Ectodermal cell (in vitro differentiated cells): ENCODE data around the gene NR1H3. TPM values are rescaled to one million over a fixed set of nuclear protein-coding genes. Genes with fewer than 3 reads are reported as not detected.
"Not testable (repeated sequence)": the region's sequence is repeated elsewhere in the genome, so short reads cannot be mapped to it uniquely, and the experiment has no call there.

Source experiments
- H3K27ac ChIP-seq: 2 replicates; pipeline ENCODE4 v1.7.0; 2013; ENCODE audit warnings: mild to moderate bottlenecking, low read depth, low read length; ENCODE audit not compliant: insufficient read depth, poor library complexity, severe bottlenecking
- H3K27me3 ChIP-seq: 2 replicates; pipeline ENCODE4 v1.7.0; 2013; ENCODE audit warnings: mild to moderate bottlenecking, low read length; ENCODE audit not compliant: insufficient read depth, control insufficient read depth, poor library complexity, severe bottlenecking
- H3K36me3 ChIP-seq: one replicate; pipeline ENCODE4 v1.7.0; 2013; ENCODE audit warnings: low read length; ENCODE audit not compliant: control insufficient read depth, insufficient read depth
- H3K4me1 ChIP-seq: one replicate; pipeline ENCODE4 v1.7.0; 2013; ENCODE audit warnings: low read length; ENCODE audit not compliant: control insufficient read depth, insufficient read depth
- H3K4me3 ChIP-seq: 2 replicates; pipeline ENCODE4 v1.7.0; 2013; ENCODE audit warnings: low read depth, low read length, control low read depth; ENCODE audit not compliant: insufficient read depth
- H3K9me3 ChIP-seq: 2 replicates; pipeline ENCODE4 v1.7.0; 2013; ENCODE audit warnings: mild to moderate bottlenecking, low read length, moderate library complexity; ENCODE audit not compliant: control insufficient read depth
- WGBS, 2 experiments: methylation state at CpG; one replicate each; pipeline ENCODE4 v1.1.7; 2013; ENCODE audit warnings: missing lambda C conversion rate in 2 of 2; 5-methylcytosine and 5-hydroxymethylcytosine counted together
- polyA plus RNA-seq, 4 experiments: library from polyadenylated mRNA; stranded (reverse); fragments of 50-300 nt; gene quantifications; one replicate each; pipeline ENCODE4 v1.2.3, GENCODE V29; 2013

Gene NR1H3
- 31.3 TPM for polyA plus RNA-seq (2013, experiment 1 of 4)
- polyA plus RNA-seq (2013, experiment 2 of 4) = 29.7 TPM
- 25.6 TPM for polyA plus RNA-seq (2013, experiment 3 of 4)
- 27.7 TPM for polyA plus RNA-seq (2013, experiment 4 of 4)

GRCh38 chr11:47257517-47258316 is at the start of gene NR1H3:
Gene NR1H3 (plus strand): TSS chr11:47257996. CDS start chr11:47259217, 1,221 bp downstream.
- peak within 1 kb of the TSS; percentile 5 for H3K4me3 ChIP-seq
- peak within 1 kb of the TSS; percentile 9 for H3K27ac ChIP-seq
- no peaks in the 10 kb centered on the region for H3K27me3 ChIP-seq
- 14 to 16% methylated on average over 15 of the region's 15 CpGs for WGBS, 2 experiments
- no peaks in the 10 kb centered on the region for H3K9me3 ChIP-seq
- peaks cover 15% of the 10 kb centered on the region for H3K4me1 ChIP-seq
- no peaks in the 10 kb centered on the region for H3K36me3 ChIP-seq

- not testable (repeated sequence) for H3K36me3 ChIP-seq, H3K27ac ChIP-seq, H3K9me3 ChIP-seq, H3K4me1 ChIP-seq, H3K4me3 ChIP-seq, H3K27me3 ChIP-seq
- 93 to 95% methylated on average over 13 of the region's 13 CpGs for WGBS, 2 experiments
Observed at GRCh38 chr11:47208008-47208552, 49.7 kb upstream of the NR1H3 start.

- no peaks in the 10 kb centered on the region for H3K9me3 ChIP-seq
- no peak overlapping the region for H3K27ac ChIP-seq
- H3K4me3 ChIP-seq = no peak overlapping the region
- no peaks in the 10 kb centered on the region for H3K4me1 ChIP-seq
- H3K36me3 ChIP-seq = no peaks in the 10 kb centered on the region
- 94% methylated on average over 5 of the region's 5 CpGs for WGBS, 2 experiments
- no peaks in the 10 kb centered on the region for H3K27me3 ChIP-seq
Observed at GRCh38 chr11:47208628-47209027, 49.2 kb upstream of the NR1H3 start.

- H3K4me3 ChIP-seq = no peak overlapping the region
- 94 to 95% methylated on average over 12 of the region's 12 CpGs for WGBS, 2 experiments
Observed at GRCh38 chr11:47212938-47213337, 44.9 kb upstream of the NR1H3 start.

GRCh38 chr11:47213950-47214565 is 43.7 kb upstream of the NR1H3 start:
- 87% methylated on average over 20 of the region's 20 CpGs for WGBS, 2 experiments
- no peak overlapping the region for H3K4me3 ChIP-seq
- no peak overlapping the region for H3K27ac ChIP-seq

More at GRCh38 chr11:47212938-47213337, 44.9 kb upstream of the NR1H3 start:
- no peaks in the 10 kb centered on the region for H3K9me3 ChIP-seq
- H3K36me3 ChIP-seq = no peaks in the 10 kb centered on the region
- peaks cover 4% of the 10 kb centered on the region for H3K4me1 ChIP-seq
- H3K27ac ChIP-seq = no peak overlapping the region
- H3K27me3 ChIP-seq = no peaks in the 10 kb centered on the region

GRCh38 chr11:47215366-47215910 is 42.4 kb upstream of the NR1H3 start:
- 10 to 11% methylated on average over 15 of the region's 15 CpGs for WGBS, 2 experiments
- H3K4me1 ChIP-seq = peaks cover 4% of the 10 kb centered on the region
- H3K4me3 ChIP-seq = peak overlapping the region; percentile 72
- no peaks in the 10 kb centered on the region for H3K9me3 ChIP-seq
- H3K36me3 ChIP-seq = peaks cover 4% of the 10 kb centered on the region
- no peaks in the 10 kb centered on the region for H3K27me3 ChIP-seq
- H3K27ac ChIP-seq = peak overlapping the region; percentile 90

More at GRCh38 chr11:47213950-47214565, 43.7 kb upstream of the NR1H3 start:
- Histone ChIP-seq H3K27me3 (no peaks in the 10 kb centered on the region), H3K9me3 (no peaks in the 10 kb centered on the region), H3K36me3 (no peaks in the 10 kb centered on the region), H3K4me1 (peaks cover 4% of the 10 kb centered on the region)

GRCh38 chr11:47216121-47216798 is 41.5 kb upstream of the NR1H3 start:
- WGBS, 2 experiments = 49 to 53% methylated on average over 12 of the region's 12 CpGs
- no peak overlapping the region for H3K27ac ChIP-seq
- H3K36me3 ChIP-seq = peaks cover 4% of the 10 kb centered on the region
- H3K27me3 ChIP-seq = no peaks in the 10 kb centered on the region
- peak overlapping the region; percentile 72 for H3K4me3 ChIP-seq
- H3K9me3 ChIP-seq = no peaks in the 10 kb centered on the region
- peaks cover 4% of the 10 kb centered on the region for H3K4me1 ChIP-seq

- no peaks in the 10 kb centered on the region for H3K9me3 ChIP-seq
- no peak overlapping the region for H3K27ac ChIP-seq
- H3K4me1 ChIP-seq = peaks cover 4% of the 10 kb centered on the region
- H3K36me3 ChIP-seq = peaks cover 4% of the 10 kb centered on the region
- H3K4me3 ChIP-seq = no peak overlapping the region
- 90% methylated on average over 1 of the region's 1 CpG; no CpG with 5 or more reads in 1 of the 2 experiments for WGBS, 2 experiments
- H3K27me3 ChIP-seq = no peaks in the 10 kb centered on the region
Observed at GRCh38 chr11:47220401-47220821, 37.4 kb upstream of the NR1H3 start.

- H3K4me1 ChIP-seq = no peaks in the 10 kb centered on the region
- peaks cover 15% of the 10 kb centered on the region for H3K36me3 ChIP-seq
- 97 to 98% methylated on average over 2 of the region's 2 CpGs for WGBS, 2 experiments
- H3K27ac ChIP-seq = no peak overlapping the region
- no peak overlapping the region for H3K4me3 ChIP-seq
- H3K9me3 ChIP-seq = no peaks in the 10 kb centered on the region
- H3K27me3 ChIP-seq = no peaks in the 10 kb centered on the region
Observed at GRCh38 chr11:47222696-47223095, 35.1 kb upstream of the NR1H3 start.
